KOPT-K1 (cell line): ENCODE measurements around the gene ELAC1.
"Not testable (repeated sequence)": the region's sequence is repeated elsewhere in the genome, so short reads cannot be mapped to it uniquely, and the experiment has no call there.

Source experiments
- H3K27ac ChIP-seq: fragments of 200-600 bp; sonication (generic); 2 replicates; pipeline ENCODE4 v1.5.1; 2016; ENCODE audit warnings: antibody characterized with exemption, mild to moderate bottlenecking, low read depth, low read length; ENCODE audit not compliant: poor library complexity, severe bottlenecking
- H3K36me3 ChIP-seq: fragments of 200-600 bp; sonication (generic); 2 replicates; pipeline ENCODE4 v1.5.1; 2017; ENCODE audit warnings: antibody characterized with exemption, mild to moderate bottlenecking, low read length, moderate library complexity; ENCODE audit not compliant: insufficient read depth
- H3K9me3 ChIP-seq: fragments of 200-600 bp; sonication (generic); 2 replicates; pipeline ENCODE4 v1.5.1; 2017; ENCODE audit warnings: antibody characterized with exemption, low read length, mild to moderate bottlenecking; ENCODE audit not compliant: insufficient read depth, poor library complexity, severe bottlenecking

The ELAC1 gene

GRCh38 chr18:50989711-50990110 lies 21.9 kb downstream of the ELAC1 start:
- Histone ChIP-seq H3K36me3 (peaks cover 3% of the 10 kb centered on the region; the same call in 1 of the 2 replicates), H3K9me3 (no peaks in the 10 kb centered on the region), H3K27ac (no peak overlapping the region)

- H3K9me3 ChIP-seq = no peaks in the 10 kb centered on the region
- H3K36me3 ChIP-seq = no peaks in the 10 kb centered on the region
- no peak overlapping the region for H3K27ac ChIP-seq
These were observed 24.5 kb downstream of the ELAC1 start for GRCh38 chr18:50992351-50992762.

GRCh38 chr18:50994031-50994430 lies 26.2 kb downstream of the ELAC1 start:
- Histone ChIP-seq H3K9me3 (no peaks in the 10 kb centered on the region), H3K27ac (no peak overlapping the region), H3K36me3 (no peaks in the 10 kb centered on the region)

- H3K9me3 ChIP-seq, H3K36me3 ChIP-seq, H3K27ac ChIP-seq: not testable (repeated sequence)
These were observed 35.3 kb downstream of the ELAC1 start for GRCh38 chr18:51003174-51003573.

GRCh38 chr18:51006061-51006818 lies 38.4 kb downstream of the ELAC1 start:
- no peaks in the 10 kb centered on the region for H3K9me3 ChIP-seq
- H3K36me3 ChIP-seq = no peaks in the 10 kb centered on the region
- no peak overlapping the region for H3K27ac ChIP-seq

GRCh38 chr18:51006948-51007789 lies 39.3 kb downstream of the ELAC1 start:
- no peaks in the 10 kb centered on the region for H3K9me3 ChIP-seq
- no peak overlapping the region for H3K27ac ChIP-seq
- no peaks in the 10 kb centered on the region for H3K36me3 ChIP-seq

GRCh38 chr18:51007790-51008139 lies 39.9 kb downstream of the ELAC1 start:
- H3K9me3 ChIP-seq = no peaks in the 10 kb centered on the region
- H3K36me3 ChIP-seq = no peaks in the 10 kb centered on the region
- H3K27ac ChIP-seq = no peak overlapping the region

- Histone ChIP-seq H3K27ac (no peak overlapping the region), H3K9me3 (no peaks in the 10 kb centered on the region)
These were observed 41.2 kb downstream of the ELAC1 start for GRCh38 chr18:51009072-51009471.

GRCh38 chr18:51010218-51010617 lies 42.4 kb downstream of the ELAC1 start:
- no peaks in the 10 kb centered on the region for H3K9me3 ChIP-seq
- H3K36me3 ChIP-seq = no peaks in the 10 kb centered on the region
- no peak overlapping the region for H3K27ac ChIP-seq

More at GRCh38 chr18:51009072-51009471, 41.2 kb downstream of the ELAC1 start:
- H3K36me3 ChIP-seq = no peaks in the 10 kb centered on the region

- Histone ChIP-seq H3K9me3 (no peaks in the 10 kb centered on the region), H3K27ac (no peak overlapping the region), H3K36me3 (no peaks in the 10 kb centered on the region)
These were observed 43.9 kb downstream of the ELAC1 start for GRCh38 chr18:51011709-51012108.

- H3K36me3 ChIP-seq = no peaks in the 10 kb centered on the region
- no peaks in the 10 kb centered on the region for H3K9me3 ChIP-seq
- H3K27ac ChIP-seq = no peak overlapping the region
These were observed 44.6 kb downstream of the ELAC1 start for GRCh38 chr18:51012441-51012840.

GRCh38 chr18:51013259-51013658 lies 45.4 kb downstream of the ELAC1 start:
- H3K27ac ChIP-seq = no peak overlapping the region

GRCh38 chr18:51017140-51017879 lies 49.5 kb downstream of the ELAC1 start:
- Histone ChIP-seq H3K27ac (no peak overlapping the region), H3K9me3 (no peaks in the 10 kb centered on the region), H3K36me3 (no peaks in the 10 kb centered on the region)

More at GRCh38 chr18:51013259-51013658, 45.4 kb downstream of the ELAC1 start:
- H3K36me3 ChIP-seq = no peaks in the 10 kb centered on the region
- no peaks in the 10 kb centered on the region for H3K9me3 ChIP-seq

- Histone ChIP-seq H3K36me3 (peaks cover 6% of the 10 kb centered on the region), H3K27ac (no peak overlapping the region), H3K9me3 (no peaks in the 10 kb centered on the region)
These were observed 52.7 kb downstream of the ELAC1 start for GRCh38 chr18:51020536-51020935.
